Heart right ventricle (tissue), 16 donors: Measurements from ENCODE around the gene DOCK10. TPM values are rescaled to one million over a fixed set of nuclear protein-coding genes. Genes with fewer than 3 reads are reported as not detected.

Experiments
- ATAC-seq, 8 donors: fragments of 200-7000 bp; cut with Tn5 transposase; one replicate each; pipeline ENCODE4 v1.9.1; 2020; ENCODE audit warnings: mild to moderate bottlenecking in 8 of 8, moderate library complexity in 8 of 8, moderate number of reproducible peaks in 1 of 8
- DNase-seq, 2 donors: peaks; one replicate each; pipeline ENCODE4 v3.0.0-alpha.2; 2020
- H3K27ac ChIP-seq, 10 donors: fragments of 200-600 bp; sonication (generic) in 2 of 10; one replicate each; pipeline versions ENCODE4 v1.5.0 to v1.8.0; 2020 to 2022; ENCODE audit warnings: mild to moderate bottlenecking in 3 of 10
- H3K27me3 ChIP-seq, 7 donors: fragments of 200-600 bp; one replicate each; pipeline ENCODE4 v1.8.0; 2021 to 2022; ENCODE audit warnings: mild to moderate bottlenecking in 2 of 7
- H3K36me3 ChIP-seq, 9 donors: fragments of 200-600 bp; sonication (generic) in 1 of 9; one replicate each; pipeline versions ENCODE4 v1.5.0 to v1.8.0; 2020 to 2022; ENCODE audit warnings: mild to moderate bottlenecking in 2 of 9
- H3K4me1 ChIP-seq, 9 donors: fragments of 200-600 bp; sonication (generic) in 1 of 9; one replicate each; pipeline versions ENCODE4 v1.5.0 to v1.8.0; 2020 to 2022; ENCODE audit warnings: mild to moderate bottlenecking in 4 of 9
- H3K4me3 ChIP-seq, 10 donors: fragments of 200-600 bp; sonication (generic) in 2 of 10; one replicate each; pipeline versions ENCODE4 v1.5.0 to v1.8.0; 2020 to 2022; ENCODE audit warnings: mild to moderate bottlenecking in 7 of 10, moderate library complexity in 2 of 10
- H3K9me3 ChIP-seq, 11 donors: fragments of 200-600 bp in 10 of 11; sonication (generic) in 2 of 11; one replicate each; pipeline versions ENCODE4 v1.5.0 to v1.8.0; 2013 to 2022; ENCODE audit warnings: mild to moderate bottlenecking in 2 of 11, control low read depth in 1 of 11, moderate library complexity in 1 of 11
- WGBS, 2 donors: extraction: QIAGEN DNeasy Blood & Tissue Kit; methylation state at CpG; one replicate each; pipeline ENCODE4 v1.1.7; 2013; ENCODE audit warnings: inconsistent platforms in 1 of 2; 5-methylcytosine and 5-hydroxymethylcytosine counted together
- intact Hi-C, 10 donors: fragments of 100-400 bp; cut with DNase I; formaldehyde crosslinking; loops; one replicate each; pipeline versions ENCODE4 v1.11.1 to v1.14.2; 2022
- polyA plus RNA-seq, 2 donors: library from polyadenylated mRNA; stranded (reverse); fragments of 200-250 nt; gene quantifications; one replicate each; pipeline ENCODE4 v1.2.3, GENCODE V29; 2013
- total RNA-seq, 10 donors: library from RNA; stranded (reverse); fragmentation: NEBNext Ultra II Directional in 3 of 10; extraction: Animal tissue kit (Norgen Biotek cat#: 25700) in 3 of 10; gene quantifications; one replicate each; pipeline versions ENCODE4 v1.2.1 to v1.2.4, GENCODE V29; 2021 to 2023
- TF ChIP-seq, protein P1 (sequence below), 9 donors: fragments of 200-600 bp; sonication (generic) in 2 of 9; IDR thresholded peaks; one replicate each; pipeline versions ENCODE4 v1.5.0 to v1.8.0; 2021 to 2022; ENCODE audit warnings: antibody characterized with exemption in 9 of 9, mild to moderate bottlenecking in 5 of 9, moderate library complexity in 1 of 9
- donor health status: Arrhythmogenic right ventricular cardiomyopathy.
- donor health status: ischemic (EF 13 %, LVEDD 7.1; RV severe dilation, severe dysfunction).
- donor health status: healthy with polysubstance abuse.
- donor health status: DM: no; HTN: yes; CAD: no.
- donor health status: DM: no; HTN: no; CAD: no.
- donor health status: ischemic (EF 25% LVEDD 6.9; RV normal size, moderate dysfunction).
- donor health status: ischemic (EF 25% LVEDD 5.7; RV mildly dilated, moderate dysfunction).
- donor health status: healthy.
- donor health status: DM: yes; HTN: yes; CAD: no.
- donor health status: Ischemic cardiomyopathy.
- donor health status: ischemic (EF 35%, LVEDD 5.7; RV mildly dilated, moderate dysfunction).
- donor health status: nonischemic (EF 11% LVEDD 7.7; RV severe dilation, severe dysfunction).
- donor health status: DM: yes; HTN: yes; CAD: no.
- donor health status: PGD.
- donor health status: ischemic (EF 29% LVEDD 5.4; RV normal size, mild dysfunction).
- donor health status: nonischemic (EF 23%, LVEDD 6.1; RV moderate dilation, normal function).

Gene DOCK10
- total and polyA plus RNA-seq, 12 donors = 0.77 to 18.9 (median 1.4) TPM

GRCh38 chr2:225027061-225027762 is 15.1 kb downstream of the DOCK10 start:
- DNase-seq (no peak), ATAC-seq (no peak)
- no peak overlapping the region for H3K27ac ChIP-seq
- 88 to 90% methylated on average over 10 of the region's 10 CpGs for WGBS, 2 donors
- no peaks in the 10 kb centered on the region for H3K9me3 ChIP-seq
- no peaks in the 10 kb centered on the region for H3K27me3 ChIP-seq
- no peak overlapping the region for H3K4me3 ChIP-seq
- TF ChIP-seq, protein P1, sequence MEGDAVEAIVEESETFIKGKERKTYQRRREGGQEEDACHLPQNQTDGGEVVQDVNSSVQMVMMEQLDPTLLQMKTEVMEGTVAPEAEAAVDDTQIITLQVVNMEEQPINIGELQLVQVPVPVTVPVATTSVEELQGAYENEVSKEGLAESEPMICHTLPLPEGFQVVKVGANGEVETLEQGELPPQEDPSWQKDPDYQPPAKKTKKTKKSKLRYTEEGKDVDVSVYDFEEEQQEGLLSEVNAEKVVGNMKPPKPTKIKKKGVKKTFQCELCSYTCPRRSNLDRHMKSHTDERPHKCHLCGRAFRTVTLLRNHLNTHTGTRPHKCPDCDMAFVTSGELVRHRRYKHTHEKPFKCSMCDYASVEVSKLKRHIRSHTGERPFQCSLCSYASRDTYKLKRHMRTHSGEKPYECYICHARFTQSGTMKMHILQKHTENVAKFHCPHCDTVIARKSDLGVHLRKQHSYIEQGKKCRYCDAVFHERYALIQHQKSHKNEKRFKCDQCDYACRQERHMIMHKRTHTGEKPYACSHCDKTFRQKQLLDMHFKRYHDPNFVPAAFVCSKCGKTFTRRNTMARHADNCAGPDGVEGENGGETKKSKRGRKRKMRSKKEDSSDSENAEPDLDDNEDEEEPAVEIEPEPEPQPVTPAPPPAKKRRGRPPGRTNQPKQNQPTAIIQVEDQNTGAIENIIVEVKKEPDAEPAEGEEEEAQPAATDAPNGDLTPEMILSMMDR (IDR thresholded peaks at IDR 0.05) = no peak
- intact Hi-C loops = no loop called here
- H3K4me1 ChIP-seq = peaks cover 0 to 31% (median 0%) of the 10 kb centered on the region in 9 donors
- no peaks in the 10 kb centered on the region for H3K36me3 ChIP-seq

DNA sequence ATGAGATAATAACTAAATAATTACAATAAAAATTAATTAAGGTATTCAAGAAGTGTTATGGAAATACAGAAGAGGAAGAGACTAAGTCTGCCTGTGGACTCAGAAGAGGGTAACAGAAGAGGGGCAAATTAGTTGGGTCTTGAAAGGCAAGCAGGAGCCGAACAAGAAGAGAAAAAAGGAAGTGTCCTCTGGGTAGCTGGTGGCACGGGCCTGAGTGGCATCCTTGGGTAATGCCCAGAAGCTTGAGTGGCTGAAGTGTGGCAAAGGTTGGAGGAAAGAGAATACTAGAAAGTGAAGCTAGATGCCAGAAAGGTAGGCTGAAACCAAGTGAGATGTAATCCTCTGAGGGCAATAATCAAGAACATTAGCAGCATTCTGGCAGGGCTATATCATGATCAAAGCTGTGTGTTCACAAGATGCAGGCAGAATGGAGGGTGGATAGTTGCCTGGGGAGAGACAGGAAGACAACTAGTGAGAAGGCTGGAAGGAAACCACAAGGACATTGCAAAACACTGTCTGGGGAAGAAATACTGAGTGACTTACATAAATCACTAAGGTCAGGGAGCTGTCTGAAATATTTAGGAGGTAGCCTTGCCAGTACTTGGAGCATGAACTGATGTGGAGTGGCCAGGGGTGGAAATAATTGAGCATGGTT is 16.2 kb downstream of the DOCK10 start:
- DNase-seq (no peak), ATAC-seq (peak in 3 of 8 donors; percentile 29 to 64 (median 33))
- no peak overlapping the region for H3K4me3 ChIP-seq
- H3K27me3 ChIP-seq = peaks cover 0 to 3% (median 0%) of the 10 kb centered on the region in 7 donors
- 83 to 85% methylated on average over 2 of the region's 2 CpGs for WGBS, 2 donors
- intact Hi-C loops = no loop called here
- TF ChIP-seq, protein P1 (IDR thresholded peaks at IDR 0.05) = no peak
- no peaks in the 10 kb centered on the region for H3K36me3 ChIP-seq
- no peaks in the 10 kb centered on the region for H3K9me3 ChIP-seq
- H3K4me1 ChIP-seq = peaks cover 0 to 31% (median 0%) of the 10 kb centered on the region in 9 donors
- H3K27ac ChIP-seq = peak overlapping the region in 1 of 10 donors; percentile 45

GRCh38 chr2:225022188-225022587 is 20.1 kb downstream of the DOCK10 start:
- 57 to 60% methylated on average over 4 of the region's 4 CpGs for WGBS, 2 donors
- ATAC-seq (no peak), DNase-seq (no peak)

GRCh38 chr2:225020168-225020849 is 22.0 kb downstream of the DOCK10 start:
- Histone ChIP-seq H3K36me3 (no peaks in the 10 kb centered on the region), H3K4me3 (no peak overlapping the region), H3K4me1 (peaks cover 0 to 3% (median 0%) of the 10 kb centered on the region in 9 donors), H3K27ac (no peak overlapping the region), H3K9me3 (no peaks in the 10 kb centered on the region), H3K27me3 (peaks cover 0 to 3% (median 0%) of the 10 kb centered on the region in 7 donors)
- 81 to 87% methylated on average over 3 of the region's 3 CpGs for WGBS, 2 donors
- TF ChIP-seq, protein P1 (IDR thresholded peaks at IDR 0.05) = no peak
- ATAC-seq (no peak), DNase-seq (no peak)
- intact Hi-C loops = no loop called here

More at GRCh38 chr2:225022188-225022587, 20.1 kb downstream of the DOCK10 start:
- H3K36me3 ChIP-seq = no peaks in the 10 kb centered on the region
- no peak overlapping the region for H3K27ac ChIP-seq
- peaks cover 0 to 3% (median 0%) of the 10 kb centered on the region in 7 donors for H3K27me3 ChIP-seq
- intact Hi-C loops = no loop called here
- H3K4me3 ChIP-seq = no peak overlapping the region
- no peaks in the 10 kb centered on the region for H3K9me3 ChIP-seq
- TF ChIP-seq, protein P1 (IDR thresholded peaks at IDR 0.05) = no peak
- peaks cover 0 to 22% (median 0%) of the 10 kb centered on the region in 9 donors for H3K4me1 ChIP-seq
